ENCODE measurements around the gene JAK1.

GRCh38 chr1:65006806-65007205 is 40.5 kb upstream of the JAK1 start:
- TF ChIP-seq CTCF (IDR thresholded peaks at IDR 0.05) = no peak
- no peak for TF ChIP-seq POLR2A (IDR thresholded peaks at IDR 0.05)
